GM13976 (cell line): ENCODE measurements around the gene PPP1R2.

Experiments used
- DNase-seq: peaks from one replicate; pipeline ENCODE4 v3.0.0; 2012; ENCODE audit warnings: low spot score
- CTCF ChIP-seq: IDR thresholded peaks from 2 replicates; pipeline ENCODE4 v1.5.1; 2012; ENCODE audit warnings: borderline replicate concordance, mild to moderate bottlenecking; ENCODE audit not compliant: insufficient read depth; ENCODE audit errors: extremely low read depth, missing control alignments, control extremely low read depth
- in situ Hi-C: fragments of 300-500 bp; cut with MboI; formaldehyde crosslinking; loops from one replicate; pipeline ENCODE4 v1.12.0; 2022; ENCODE audit warnings: low sequenced_read_pairs, mixed read lengths, inconsistent platforms; ENCODE audit not compliant: unreplicated experiment

PPP1R2 gene

GRCh38 chr3:195566797-195567196 lies 23.7 kb upstream of the PPP1R2 start:
- DNase-seq, result no peak
- in situ Hi-C loops, result no loop called here
- TF ChIP-seq CTCF, result no peak

- in situ Hi-C loops, result no loop called here
- no peak for TF ChIP-seq CTCF
- DNase-seq, result no peak
Observed at GRCh38 chr3:195565716-195566115, 22.6 kb upstream of the PPP1R2 start.

GRCh38 chr3:195563317-195563716 lies 20.2 kb upstream of the PPP1R2 start:
- DNase-seq, result no peak
- in situ Hi-C loops, result no loop called here
- no peak for TF ChIP-seq CTCF

GRCh38 chr3:195559723-195560409 lies 16.7 kb upstream of the PPP1R2 start:
- TF ChIP-seq CTCF, result no peak
- in situ Hi-C loops, result no loop called here
- no peak for DNase-seq

DNA sequence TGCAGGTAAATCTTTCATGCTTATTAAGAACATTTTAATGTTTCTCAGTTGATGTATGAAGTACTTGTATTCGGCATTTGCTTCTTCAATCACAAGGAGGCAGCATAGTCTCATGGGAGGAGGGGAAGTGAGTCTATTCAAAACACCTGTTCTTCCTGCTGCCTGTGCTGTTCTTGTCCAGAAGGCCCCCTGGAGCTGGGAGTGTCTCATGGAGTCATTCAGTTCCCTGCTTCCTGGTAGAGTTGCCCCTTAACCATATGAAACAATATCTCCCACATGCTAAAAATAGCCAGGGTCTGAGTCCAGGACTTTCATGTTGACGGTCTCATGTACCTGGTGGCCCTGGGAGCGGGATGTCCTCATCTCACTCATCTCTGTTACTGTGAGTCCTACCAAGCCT lies 15.5 kb upstream of the PPP1R2 start:
- peak; percentile 42 for TF ChIP-seq CTCF
- in situ Hi-C loops, result no loop called here
- DNase-seq, result no peak

- no peak for DNase-seq
- in situ Hi-C loops, result no loop called here
- TF ChIP-seq CTCF, result no peak
Observed at GRCh38 chr3:195557322-195557721, 14.2 kb upstream of the PPP1R2 start.
